Lower lobe of right lung (tissue), 2 donors: ENCODE measurements around the gene CREG2. TPM values are rescaled to one million over a fixed set of nuclear protein-coding genes. Genes with fewer than 3 reads are reported as not detected.
A peak's percentile ranks its signal among the peaks of the same experiment; 100 is the strongest.
"Not testable (repeated sequence)": the region's sequence is repeated elsewhere in the genome, so short reads cannot be mapped to it uniquely, and the experiment has no call there.

Experiments used
- ATAC-seq, 2 donors: fragments of 200-7000 bp; cut with Tn5 transposase; one replicate each; pipeline ENCODE4 v1.9.1; 2020 to 2022; ENCODE audit warnings: mild to moderate bottlenecking in 2 of 2, moderate library complexity in 2 of 2
- DNase-seq: peaks from one replicate; pipeline ENCODE4 v3.0.0-alpha.2; 2020
- H3K27ac ChIP-seq: fragments of 200-600 bp; one replicate; pipeline ENCODE4 v1.8.0; 2022
- H3K27me3 ChIP-seq: fragments of 200-600 bp; one replicate; pipeline ENCODE4 v1.8.0; 2022; ENCODE audit warnings: low read depth
- H3K36me3 ChIP-seq: fragments of 200-600 bp; one replicate; pipeline ENCODE4 v1.8.0; 2022; ENCODE audit warnings: mild to moderate bottlenecking
- H3K4me1 ChIP-seq: fragments of 200-600 bp; one replicate; pipeline ENCODE4 v1.8.0; 2022
- H3K4me3 ChIP-seq: fragments of 200-600 bp; one replicate; pipeline ENCODE4 v1.8.0; 2022; ENCODE audit warnings: mild to moderate bottlenecking
- H3K9me3 ChIP-seq: fragments of 200-600 bp; one replicate; pipeline ENCODE4 v1.8.0; 2022
- intact Hi-C: fragments of 100-400 bp; cut with DNase I; formaldehyde crosslinking; loops from one replicate; pipeline ENCODE4 v1.11.0; 2022
- total RNA-seq: library from RNA; stranded (reverse); fragmentation: NEBNext Ultra II Directional; extraction: Animal tissue kit (Norgen Biotek cat#: 25700); gene quantifications from one replicate; pipeline ENCODE4 v1.2.1, GENCODE V29; 2021
- TF ChIP-seq, protein P1 (sequence below): fragments of 200-600 bp; IDR thresholded peaks from one replicate; pipeline ENCODE4 v1.8.0; 2022; ENCODE audit warnings: antibody characterized with exemption, mild to moderate bottlenecking
- donor health status: DM: no; HTN: yes; CAD: no; lungs with severe emphysema.

CREG2 gene
- total RNA-seq, 1 donor from 2014 or later, result not detected

DNA sequence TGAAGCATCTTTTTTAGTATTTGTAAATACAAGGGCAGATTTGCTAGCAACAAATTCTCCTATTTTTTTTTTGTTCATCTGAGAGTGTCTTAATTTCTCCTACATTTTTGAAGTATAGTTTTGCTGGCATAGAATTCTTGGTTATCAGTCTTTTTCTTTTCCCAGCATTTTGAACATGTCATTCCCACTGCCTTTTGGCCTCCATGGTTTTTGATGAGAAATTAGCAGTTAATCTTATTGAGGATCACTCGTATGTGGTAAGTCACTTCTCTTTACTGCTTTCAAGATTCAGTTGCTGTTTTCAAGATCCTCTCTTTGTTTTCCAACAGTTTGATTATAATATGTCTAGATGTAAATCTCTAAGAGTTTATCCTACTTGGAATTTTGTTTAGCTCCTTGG lies 61.9 kb downstream of the CREG2 start:
- intact Hi-C loops, result no loop called here
- Histone ChIP-seq H3K9me3 (peaks cover 5% of the 10 kb centered on the region), H3K4me3 (no peak overlapping the region), H3K27me3 (no peaks in the 10 kb centered on the region), H3K36me3 (no peaks in the 10 kb centered on the region), H3K27ac (no peak overlapping the region), H3K4me1 (peaks cover 32% of the 10 kb centered on the region)
- ATAC-seq, result no peak
- DNase-seq, result no peak
- TF ChIP-seq, protein P1, sequence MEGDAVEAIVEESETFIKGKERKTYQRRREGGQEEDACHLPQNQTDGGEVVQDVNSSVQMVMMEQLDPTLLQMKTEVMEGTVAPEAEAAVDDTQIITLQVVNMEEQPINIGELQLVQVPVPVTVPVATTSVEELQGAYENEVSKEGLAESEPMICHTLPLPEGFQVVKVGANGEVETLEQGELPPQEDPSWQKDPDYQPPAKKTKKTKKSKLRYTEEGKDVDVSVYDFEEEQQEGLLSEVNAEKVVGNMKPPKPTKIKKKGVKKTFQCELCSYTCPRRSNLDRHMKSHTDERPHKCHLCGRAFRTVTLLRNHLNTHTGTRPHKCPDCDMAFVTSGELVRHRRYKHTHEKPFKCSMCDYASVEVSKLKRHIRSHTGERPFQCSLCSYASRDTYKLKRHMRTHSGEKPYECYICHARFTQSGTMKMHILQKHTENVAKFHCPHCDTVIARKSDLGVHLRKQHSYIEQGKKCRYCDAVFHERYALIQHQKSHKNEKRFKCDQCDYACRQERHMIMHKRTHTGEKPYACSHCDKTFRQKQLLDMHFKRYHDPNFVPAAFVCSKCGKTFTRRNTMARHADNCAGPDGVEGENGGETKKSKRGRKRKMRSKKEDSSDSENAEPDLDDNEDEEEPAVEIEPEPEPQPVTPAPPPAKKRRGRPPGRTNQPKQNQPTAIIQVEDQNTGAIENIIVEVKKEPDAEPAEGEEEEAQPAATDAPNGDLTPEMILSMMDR, result no peak

DNA sequence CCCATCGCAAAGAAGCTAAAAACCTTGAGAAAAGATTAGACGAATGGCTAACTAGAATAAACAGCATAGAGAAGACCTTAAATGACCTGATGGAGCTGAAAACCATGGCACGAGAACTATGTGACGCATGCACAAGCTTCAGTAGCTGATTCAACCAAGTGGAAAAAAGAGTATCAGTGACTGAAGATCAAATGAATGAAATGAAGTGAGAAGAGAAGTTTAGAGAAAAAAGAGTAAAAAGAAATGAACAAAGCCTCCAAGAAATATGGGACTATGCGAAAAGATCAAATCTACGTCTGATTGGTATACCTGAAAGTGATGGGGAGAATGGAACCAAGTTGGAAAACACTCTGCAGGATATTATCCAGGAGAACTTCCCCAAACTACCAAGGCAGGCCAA lies 70.7 kb downstream of the CREG2 start:
- H3K9me3 ChIP-seq, ATAC-seq, H3K36me3 ChIP-seq, H3K27ac ChIP-seq, DNase-seq, H3K4me1 ChIP-seq, H3K27me3 ChIP-seq, H3K4me3 ChIP-seq, intact Hi-C loops: not testable (repeated sequence)

DNA sequence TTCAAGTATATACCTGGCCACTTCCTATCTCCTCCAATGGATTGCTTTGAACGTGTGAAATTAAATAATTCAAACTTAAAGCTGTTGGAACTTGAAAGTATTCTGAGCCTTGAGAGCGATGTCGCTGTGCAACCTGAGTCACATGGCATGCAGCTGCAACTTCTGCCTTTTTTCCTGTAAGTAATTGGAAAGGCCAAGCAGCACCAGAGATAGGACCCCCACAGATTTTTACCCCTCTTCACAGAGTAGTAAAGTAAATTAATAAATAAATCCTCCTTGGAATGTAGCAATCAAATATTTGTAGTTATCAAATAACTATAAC lies 75.6 kb downstream of the CREG2 start:
- H3K36me3 ChIP-seq, result no peaks in the 10 kb centered on the region
- TF ChIP-seq, protein P1, result no peak
- H3K4me3 ChIP-seq, result no peak overlapping the region
- H3K27me3 ChIP-seq, result no peaks in the 10 kb centered on the region
- DNase-seq (no peak), ATAC-seq (no peak)
- H3K27ac ChIP-seq, result peak overlapping the region; percentile 33
- H3K9me3 ChIP-seq, result no peaks in the 10 kb centered on the region
- H3K4me1 ChIP-seq, result peaks cover 17% of the 10 kb centered on the region
- intact Hi-C loops, result no loop called here

DNA sequence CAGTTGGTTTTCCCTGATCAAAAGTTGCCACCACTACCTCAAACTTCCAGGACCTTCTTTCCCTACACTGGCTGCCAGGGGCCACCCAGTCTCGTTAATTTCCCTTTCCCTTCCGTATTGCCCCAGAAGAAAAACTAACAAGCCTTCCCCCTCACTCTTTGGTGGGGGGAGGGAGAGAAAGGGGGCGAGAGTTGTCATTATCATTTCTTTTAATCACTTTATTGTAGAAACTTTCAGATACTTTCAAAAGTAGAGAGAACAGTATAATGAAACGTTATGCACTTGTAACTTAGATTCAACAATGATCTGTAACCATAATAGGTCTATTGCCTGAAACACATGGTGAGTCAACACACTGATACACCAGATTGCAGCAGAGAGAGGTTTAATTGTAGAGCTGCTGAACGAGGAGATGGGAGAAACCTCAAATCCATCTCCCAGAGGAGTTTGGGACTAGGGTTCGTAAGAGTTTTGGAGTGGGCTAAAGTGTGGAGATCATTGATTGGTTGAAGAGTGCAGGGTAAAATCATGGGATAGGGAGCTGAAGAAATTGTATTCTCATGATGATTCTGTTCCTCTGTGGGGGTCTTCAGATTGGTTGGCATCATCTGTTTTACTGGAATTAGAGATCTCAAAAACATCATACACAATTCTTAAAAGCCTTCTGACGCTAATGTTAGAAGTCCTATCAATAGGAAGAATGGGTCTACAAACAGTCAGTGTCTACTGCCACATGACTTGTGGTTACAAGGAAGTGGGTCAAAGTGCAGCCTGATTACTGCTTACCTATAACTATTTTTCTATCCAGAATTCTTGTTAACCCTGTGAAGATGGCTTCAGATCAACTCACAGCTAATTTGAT lies 76.2 kb downstream of the CREG2 start:
- ATAC-seq (no peak), DNase-seq (no peak)
- H3K27ac ChIP-seq, result peak overlapping the region; percentile 95
- no peaks in the 10 kb centered on the region for H3K27me3 ChIP-seq
- no peak overlapping the region for H3K4me3 ChIP-seq
- H3K9me3 ChIP-seq, result no peaks in the 10 kb centered on the region
- peaks cover 22% of the 10 kb centered on the region for H3K4me1 ChIP-seq
- H3K36me3 ChIP-seq, result no peaks in the 10 kb centered on the region
- intact Hi-C loops, result no loop called here
- TF ChIP-seq, protein P1, result no peak

DNA sequence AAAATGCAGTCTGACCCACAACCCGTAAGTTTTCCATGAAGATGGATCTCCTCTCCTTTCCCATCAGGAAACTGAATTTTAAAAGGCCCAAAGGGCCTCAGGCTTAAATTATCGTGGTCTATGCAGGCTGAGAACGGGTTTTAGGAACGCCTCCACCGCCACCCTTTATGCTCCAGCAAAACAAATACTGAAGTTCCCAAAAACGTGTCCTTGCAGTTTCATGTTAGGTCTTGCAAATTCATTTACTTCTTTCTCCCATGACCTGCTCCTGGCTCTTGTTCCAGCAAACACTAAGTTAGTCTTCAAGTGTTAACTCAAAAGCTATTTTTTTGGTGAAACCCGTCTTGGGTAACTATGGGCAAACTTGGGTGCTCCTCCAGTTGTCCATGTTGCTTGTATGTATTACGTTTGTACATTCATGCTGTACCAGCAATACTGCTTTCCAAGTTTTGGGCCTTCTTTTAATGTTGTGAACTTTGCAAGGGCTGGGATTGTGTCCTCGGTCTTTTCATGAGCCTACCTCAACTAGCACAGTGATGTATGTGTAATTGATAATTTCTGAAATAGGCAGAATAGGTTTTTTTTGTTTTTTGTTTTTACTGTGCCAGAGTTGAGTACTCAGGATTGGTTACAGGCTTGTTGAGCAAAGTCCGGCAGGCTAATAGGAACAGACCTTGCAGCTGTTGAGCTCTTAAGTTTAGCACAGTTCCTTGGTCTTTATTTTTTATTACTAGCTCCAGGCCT lies 77.0 kb downstream of the CREG2 start:
- peak overlapping the region; percentile 95 for H3K27ac ChIP-seq
- peaks cover 30% of the 10 kb centered on the region for H3K4me1 ChIP-seq
- H3K27me3 ChIP-seq, result no peaks in the 10 kb centered on the region
- no peaks in the 10 kb centered on the region for H3K9me3 ChIP-seq
- ATAC-seq (no peak), DNase-seq (no peak)
- intact Hi-C loops, result no loop called here
- H3K36me3 ChIP-seq, result no peaks in the 10 kb centered on the region
- no peak overlapping the region for H3K4me3 ChIP-seq
- TF ChIP-seq, protein P1, result no peak
